Progenitor cell of endocrine pancreas (in vitro differentiated cells): ENCODE data around the gene FAM209A. TPM values are rescaled to one million over a fixed set of nuclear protein-coding genes. Genes with fewer than 3 reads are reported as not detected.
A peak's percentile ranks its signal among the peaks of the same experiment; 100 is the strongest.

Experiments used
- DNase-seq: peaks from one replicate; pipeline ENCODE4 v3.0.0; 2021; ENCODE audit warnings: low spot score; ENCODE audit not compliant: unreplicated experiment
- H3K27ac Mint-ChIP-seq: 2 replicates; pipeline ENCODE4 v1.8.0; 2021; ENCODE audit warnings: mild to moderate bottlenecking, moderate library complexity, mixed read lengths
- H3K27me3 Mint-ChIP-seq: 2 replicates; pipeline ENCODE4 v1.8.0; 2021; ENCODE audit warnings: mixed read lengths
- H3K36me3 Mint-ChIP-seq: 2 replicates; pipeline ENCODE4 v1.8.0; 2022; ENCODE audit warnings: mixed read lengths; ENCODE audit not compliant: insufficient read depth
- H3K4me1 Mint-ChIP-seq: 2 replicates; pipeline ENCODE4 v1.8.0; 2021; ENCODE audit warnings: low read depth, mixed read lengths
- H3K4me3 Mint-ChIP-seq: 2 replicates; pipeline ENCODE4 v1.8.0; 2021; ENCODE audit warnings: low read depth, mild to moderate bottlenecking, moderate library complexity, mixed read lengths
- H3K9me3 Mint-ChIP-seq: 2 replicates; pipeline ENCODE4 v1.8.0; 2021; ENCODE audit warnings: low read depth, mixed read lengths
- CTCF ChIP-seq: fragments of 200-600 bp; sonication (generic); IDR thresholded peaks from one replicate; pipeline ENCODE4 v1.5.0; 2021; ENCODE audit warnings: antibody characterized with exemption, mild to moderate bottlenecking; ENCODE audit not compliant: unreplicated experiment
- total RNA-seq: library from RNA; stranded (reverse); gene quantifications from 2 replicates; pipeline ENCODE4 v1.2.1, GENCODE V29; 2021

Gene FAM209A
- total RNA-seq, 1 donor from 2014 or later, result not detected

GRCh38 chr20:56504373-56505005 lies 20.1 kb upstream of the FAM209A start:
- no peak for DNase-seq
- no peak overlapping the region for H3K4me3 Mint-ChIP-seq
- H3K36me3 Mint-ChIP-seq, result peaks cover 3% of the 10 kb centered on the region
- no peaks in the 10 kb centered on the region for H3K9me3 Mint-ChIP-seq
- H3K27me3 Mint-ChIP-seq, result no peaks in the 10 kb centered on the region
- no peaks in the 10 kb centered on the region for H3K4me1 Mint-ChIP-seq
- H3K27ac Mint-ChIP-seq, result no peak overlapping the region
- TF ChIP-seq CTCF, result peak; percentile 46

GRCh38 chr20:56506103-56506502 lies 18.4 kb upstream of the FAM209A start:
- Mint-ChIP-seq H3K4me1 (no peaks in the 10 kb centered on the region), H3K27ac (no peak overlapping the region), H3K9me3 (no peaks in the 10 kb centered on the region), H3K27me3 (no peaks in the 10 kb centered on the region), H3K4me3 (no peak overlapping the region), H3K36me3 (peaks cover 3% of the 10 kb centered on the region)
- no peak for DNase-seq
- no peak for TF ChIP-seq CTCF

GRCh38 chr20:56511926-56512325 lies 12.6 kb upstream of the FAM209A start:
- Mint-ChIP-seq H3K4me3 (no peak overlapping the region), H3K27me3 (no peaks in the 10 kb centered on the region), H3K9me3 (no peaks in the 10 kb centered on the region), H3K4me1 (no peaks in the 10 kb centered on the region), H3K27ac (no peak overlapping the region), H3K36me3 (no peaks in the 10 kb centered on the region)
- no peak for TF ChIP-seq CTCF
- DNase-seq, result no peak

GRCh38 chr20:56513161-56514150 lies 11.1 kb upstream of the FAM209A start:
- H3K27ac Mint-ChIP-seq, result no peak overlapping the region
- no peak for DNase-seq
- no peaks in the 10 kb centered on the region for H3K4me1 Mint-ChIP-seq
- no peak overlapping the region for H3K4me3 Mint-ChIP-seq
- no peaks in the 10 kb centered on the region for H3K9me3 Mint-ChIP-seq
- no peak for TF ChIP-seq CTCF
- no peaks in the 10 kb centered on the region for H3K27me3 Mint-ChIP-seq
- H3K36me3 Mint-ChIP-seq, result peaks cover 11% of the 10 kb centered on the region

- Mint-ChIP-seq H3K4me3 (no peak overlapping the region), H3K9me3 (peaks cover 13% of the 10 kb centered on the region), H3K36me3 (peaks cover 35% of the 10 kb centered on the region), H3K4me1 (no peaks in the 10 kb centered on the region), H3K27ac (no peak overlapping the region), H3K27me3 (no peaks in the 10 kb centered on the region)
- DNase-seq, result no peak
- TF ChIP-seq CTCF, result no peak
Measured at GRCh38 chr20:56516631-56517030, 7.9 kb upstream of the FAM209A start.
